Hepatic stellate cell (primary cell): ENCODE results near the gene CERS6.

ENCODE experiments used
- DNase-seq: peaks from one replicate; pipeline ENCODE4 v3.0.0; 2011; ENCODE audit warnings: low spot score

CERS6 gene

GRCh38 chr2:168602846-168603401, 146.9 kb downstream of the CERS6 start:
- DNase-seq: no peak

GRCh38 chr2:168603439-168603961, 147.4 kb downstream of the CERS6 start:
- no peak for DNase-seq

- no peak for DNase-seq
Measured at GRCh38 chr2:168604252-168604651, 148.2 kb downstream of the CERS6 start.

- DNase-seq: no peak
Measured at GRCh38 chr2:168607992-168608391, 151.9 kb downstream of the CERS6 start.

GRCh38 chr2:168608796-168609195, 152.7 kb downstream of the CERS6 start:
- no peak for DNase-seq

GRCh38 chr2:168611091-168611490, 155.0 kb downstream of the CERS6 start:
- no peak for DNase-seq

GRCh38 chr2:168611896-168612650, 156.0 kb downstream of the CERS6 start:
- no peak for DNase-seq

- DNase-seq: no peak
Measured at GRCh38 chr2:168612719-168613118, 156.6 kb downstream of the CERS6 start.

GRCh38 chr2:168613551-168613950, 157.5 kb downstream of the CERS6 start:
- DNase-seq: no peak

GRCh38 chr2:168614172-168615018, 158.3 kb downstream of the CERS6 start:
- DNase-seq: no peak

- no peak for DNase-seq
Measured at GRCh38 chr2:168620554-168620953, 164.5 kb downstream of the CERS6 start.

- DNase-seq: no peak
Measured at GRCh38 chr2:168622559-168622958, 166.5 kb downstream of the CERS6 start.

GRCh38 chr2:168624028-168624427, 168.0 kb downstream of the CERS6 start:
- no peak for DNase-seq

- DNase-seq: no peak
Measured at GRCh38 chr2:168626096-168626495, 170.0 kb downstream of the CERS6 start.

GRCh38 chr2:168626647-168627046, 170.6 kb downstream of the CERS6 start:
- DNase-seq: no peak

- peak; percentile 52 for DNase-seq
Measured at GRCh38 chr2:168632709-168633121, 176.6 kb downstream of the CERS6 start.

GRCh38 chr2:168633200-168633599, 177.1 kb downstream of the CERS6 start:
- no peak for DNase-seq

- no peak for DNase-seq
Measured at GRCh38 chr2:168633895-168634294, 177.8 kb downstream of the CERS6 start.

GRCh38 chr2:168635065-168635577, 179.0 kb downstream of the CERS6 start:
- DNase-seq: no peak

GRCh38 chr2:168639018-168639417, 182.9 kb downstream of the CERS6 start:
- DNase-seq: no peak

- DNase-seq: peak; percentile 28
Measured at GRCh38 chr2:168639441-168639898, 183.4 kb downstream of the CERS6 start.

GRCh38 chr2:168640039-168640438, 184.0 kb downstream of the CERS6 start:
- DNase-seq: no peak
